ENCODE data around the gene PCLO.
"Not testable (repeated sequence)": the region's sequence is repeated elsewhere in the genome, so short reads cannot be mapped to it uniquely, and the experiment has no call there.

The PCLO gene

GRCh38 chr7:83130623-83131545, 31.8 kb downstream of the PCLO start:
- DNase-seq = no peak

DNA sequence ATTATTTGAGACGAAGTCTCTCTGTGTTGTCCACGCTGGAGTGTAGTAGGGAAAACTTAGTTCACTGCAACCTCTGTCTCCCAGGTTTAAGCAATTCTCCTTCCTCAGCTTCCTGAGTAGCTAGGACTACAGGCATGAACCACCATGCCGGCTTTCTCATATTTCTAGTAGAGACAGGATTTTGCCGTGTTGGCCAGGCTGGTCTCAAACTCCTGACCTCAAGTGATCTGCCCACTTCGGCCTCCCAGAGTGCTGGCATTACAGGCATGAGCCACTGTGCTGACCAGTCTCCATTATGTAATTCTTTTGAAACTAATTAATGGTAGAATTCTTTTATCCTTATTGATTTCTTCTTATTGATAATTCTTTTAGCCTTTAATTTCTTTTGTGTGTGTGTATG, 32.5 kb downstream of the PCLO start:
- no peak for DNase-seq

DNA sequence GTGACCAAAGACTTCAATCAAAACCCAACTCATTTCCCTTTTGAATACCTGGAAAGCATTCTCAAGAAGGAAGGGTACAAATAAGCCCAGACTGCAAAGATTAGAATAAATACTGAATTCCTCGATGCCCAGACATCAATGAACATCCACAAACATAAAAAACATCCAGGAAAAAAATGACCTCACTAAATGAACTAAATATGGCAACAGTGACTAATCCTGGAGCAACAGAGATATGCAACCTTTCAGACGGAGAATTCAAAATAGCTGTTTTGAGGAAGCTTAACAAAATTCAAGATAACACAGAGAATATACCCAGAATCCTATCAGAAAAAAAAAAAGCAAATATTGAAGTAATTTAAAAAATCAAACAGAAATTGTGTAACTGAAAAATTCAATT, 43.2 kb downstream of the PCLO start:
- no peak for DNase-seq

- DNase-seq = no peak
These were observed 43.7 kb downstream of the PCLO start for GRCh38 chr7:83119026-83119382.

- no peak for DNase-seq
These were observed 44.2 kb downstream of the PCLO start for GRCh38 chr7:83118347-83119025.

DNA sequence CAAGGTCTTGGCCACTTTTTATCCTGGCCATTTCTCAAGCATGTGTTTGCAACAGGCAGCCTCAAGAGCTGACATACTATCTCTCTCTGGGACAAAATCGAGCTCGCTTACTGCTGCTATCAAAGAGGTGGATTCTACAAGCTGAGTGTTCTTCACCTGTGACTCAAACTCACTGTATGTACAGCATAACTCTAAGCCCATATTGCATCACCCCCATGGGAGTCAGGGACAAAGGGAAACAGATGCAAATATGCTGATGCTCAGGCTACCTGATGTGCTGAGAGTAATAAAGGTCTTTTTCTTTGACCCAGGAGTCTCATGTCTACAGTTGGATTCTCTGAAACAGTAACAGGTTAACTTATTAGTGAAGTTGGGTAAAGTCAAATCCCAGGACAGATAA, 45.2 kb downstream of the PCLO start:
- DNase-seq = no peak

GRCh38 chr7:83111391-83111790, 51.3 kb downstream of the PCLO start:
- DNase-seq = no peak

GRCh38 chr7:83109352-83109751, 53.3 kb downstream of the PCLO start:
- DNase-seq = no peak

DNA sequence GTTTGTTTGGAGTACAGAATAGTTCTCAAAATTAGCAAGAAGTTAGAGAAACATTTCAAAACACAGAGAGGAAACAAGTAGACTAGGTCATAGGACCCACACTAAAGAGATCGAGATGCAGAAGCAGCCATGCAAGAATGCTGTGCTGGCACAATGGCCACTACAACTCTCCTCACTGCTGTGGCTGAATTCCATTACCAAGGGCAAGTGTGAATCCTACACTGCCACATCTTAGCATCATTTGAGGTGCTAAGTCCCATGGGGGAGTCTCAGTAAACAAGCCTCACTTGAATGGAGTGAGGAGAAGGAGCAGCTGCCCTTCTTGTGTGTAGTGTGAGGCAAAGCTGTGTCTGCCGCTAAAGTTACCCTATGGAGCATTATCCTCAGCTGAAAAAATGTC, 56.7 kb downstream of the PCLO start:
- DNase-seq = no peak

- no peak for DNase-seq
These were observed 57.6 kb downstream of the PCLO start for GRCh38 chr7:83105063-83105462.

DNA sequence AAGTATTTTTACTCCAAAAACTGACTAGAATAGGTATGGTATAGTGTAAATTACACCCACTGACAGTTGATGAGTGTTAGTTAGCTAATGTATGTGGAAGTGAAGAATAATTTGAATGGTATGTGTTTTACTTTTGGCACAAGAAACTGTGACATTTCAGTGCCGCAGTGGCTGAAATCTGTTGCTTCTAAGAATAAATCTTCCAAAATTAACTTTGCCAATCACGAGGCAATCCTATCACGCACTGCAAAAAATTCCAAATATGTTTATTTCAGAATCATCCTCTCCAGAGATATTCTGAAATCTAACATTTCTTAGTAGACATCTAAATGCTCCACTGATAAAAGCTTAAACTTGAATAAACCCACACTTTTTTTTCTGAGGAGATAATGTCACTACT, 61.2 kb downstream of the PCLO start:
- no peak for DNase-seq

DNA sequence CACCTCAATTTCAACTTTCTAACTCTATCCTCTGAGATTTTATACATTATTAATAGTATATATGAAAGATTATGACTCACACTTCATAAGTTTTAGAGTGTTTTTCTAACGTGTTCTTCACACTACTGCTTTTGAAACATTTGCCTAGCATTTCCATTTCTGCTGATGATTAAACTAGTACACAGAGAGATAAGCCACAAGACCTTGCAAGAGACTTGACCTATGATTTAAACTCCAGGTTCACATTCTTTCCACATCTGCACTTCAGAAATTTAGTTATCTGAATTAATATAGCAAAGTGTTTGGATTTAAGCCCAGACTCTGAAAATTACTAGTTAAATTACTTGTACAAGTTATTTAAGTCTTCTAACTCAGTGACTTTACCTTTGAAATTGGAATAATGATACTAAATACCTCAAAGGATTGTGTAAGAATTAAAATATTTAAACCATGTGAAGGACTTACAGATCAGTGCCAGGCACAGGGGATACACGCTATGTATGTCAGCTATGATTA, 66.6 kb downstream of the PCLO start:
- no peak for DNase-seq

- no peak for DNase-seq
These were observed 77.4 kb downstream of the PCLO start for GRCh38 chr7:83085299-83085698.

- not testable (repeated sequence) for DNase-seq
These were observed 82.8 kb downstream of the PCLO start for GRCh38 chr7:83079879-83080278.

GRCh38 chr7:83077328-83077727, 85.4 kb downstream of the PCLO start:
- no peak for DNase-seq

GRCh38 chr7:83072576-83073517, 89.8 kb downstream of the PCLO start:
- no peak for DNase-seq

DNA sequence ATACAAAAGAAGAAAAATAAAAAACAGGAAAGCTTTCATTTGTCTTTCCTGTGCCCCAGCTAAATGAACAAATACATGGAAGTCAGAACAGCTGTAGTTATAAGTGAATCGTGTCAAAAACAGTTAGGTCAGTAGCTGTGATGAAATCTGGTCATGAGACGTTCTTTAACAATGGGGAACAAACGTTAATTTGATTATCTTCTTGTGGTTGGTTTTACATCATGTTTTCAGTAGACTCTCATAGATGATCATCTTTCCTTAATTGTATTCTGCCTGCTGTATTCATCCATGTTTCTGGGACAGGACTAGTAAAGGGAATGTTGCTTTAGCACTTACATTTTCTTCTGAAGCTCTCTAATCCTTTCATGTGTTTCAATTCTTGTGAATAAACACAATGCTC, 97.0 kb downstream of the PCLO start:
- no peak for DNase-seq

GRCh38 chr7:83060218-83060617, 102.5 kb downstream of the PCLO start:
- DNase-seq = no peak

GRCh38 chr7:83058667-83059066, 104.0 kb downstream of the PCLO start:
- no peak for DNase-seq

- no peak for DNase-seq
These were observed 107.5 kb downstream of the PCLO start for GRCh38 chr7:83055197-83055596.

DNA sequence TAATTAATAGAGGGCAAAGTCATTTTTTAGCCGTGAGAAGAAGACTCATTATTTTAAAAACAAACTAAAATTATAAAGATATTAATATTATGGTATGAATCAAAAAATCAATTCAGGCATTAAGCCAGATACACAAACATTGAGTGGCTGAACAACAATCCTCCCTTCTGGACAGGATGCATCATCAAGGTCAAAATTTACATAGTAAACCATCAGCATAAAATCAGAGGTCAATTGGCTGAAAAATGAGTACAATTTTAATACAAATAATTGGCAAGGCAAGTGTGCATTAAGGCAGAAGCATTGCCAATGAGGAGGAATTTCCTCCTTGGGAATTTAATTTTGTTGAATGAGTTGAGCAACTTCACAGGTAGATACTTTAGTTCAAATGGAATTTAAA, 108.2 kb downstream of the PCLO start:
- DNase-seq = no peak

- no peak for DNase-seq
These were observed 108.7 kb downstream of the PCLO start for GRCh38 chr7:83053965-83054364.

DNA sequence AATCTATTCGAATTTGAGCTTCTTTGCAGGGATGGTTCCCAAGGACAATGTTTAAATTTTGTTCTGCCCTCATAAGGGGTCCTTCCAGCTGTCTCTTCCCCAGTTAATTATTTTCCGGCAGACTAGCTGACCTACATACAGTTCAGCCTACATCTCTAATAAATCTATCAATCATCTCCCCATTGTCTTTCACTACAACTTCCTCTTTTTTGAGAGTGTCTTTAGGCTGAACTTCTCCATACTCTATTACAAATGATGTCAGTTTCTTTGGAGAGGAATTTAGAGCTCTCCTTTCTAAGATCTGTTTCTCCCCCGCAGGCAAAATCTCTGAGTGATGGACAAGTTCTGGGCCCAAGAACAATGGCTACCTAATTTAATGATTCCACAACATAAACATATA, 122.2 kb downstream of the PCLO start:
- DNase-seq = no peak
